ENCODE measurements around the gene MSN.

DNA sequence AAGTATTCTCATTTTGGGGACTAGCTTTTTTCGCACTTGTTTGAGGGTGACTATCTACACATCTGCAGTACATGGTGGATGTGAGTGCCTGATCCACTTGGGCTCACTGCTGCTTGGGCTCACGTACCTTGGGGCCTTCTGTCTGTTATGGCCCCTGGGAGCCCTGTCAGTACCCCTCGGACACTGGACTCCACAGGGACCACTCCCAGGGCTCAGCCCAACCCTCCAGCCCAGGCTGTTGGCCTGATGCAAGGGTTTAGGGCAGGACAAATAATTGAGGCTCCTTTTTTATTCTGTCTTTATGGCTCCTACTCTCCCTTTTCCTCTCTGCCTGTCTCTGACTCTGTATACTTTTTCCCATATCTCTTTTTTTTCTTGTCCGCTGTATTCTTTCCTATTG lies 32.7 kb upstream of the MSN start:
- TF ChIP-seq, protein P1, sequence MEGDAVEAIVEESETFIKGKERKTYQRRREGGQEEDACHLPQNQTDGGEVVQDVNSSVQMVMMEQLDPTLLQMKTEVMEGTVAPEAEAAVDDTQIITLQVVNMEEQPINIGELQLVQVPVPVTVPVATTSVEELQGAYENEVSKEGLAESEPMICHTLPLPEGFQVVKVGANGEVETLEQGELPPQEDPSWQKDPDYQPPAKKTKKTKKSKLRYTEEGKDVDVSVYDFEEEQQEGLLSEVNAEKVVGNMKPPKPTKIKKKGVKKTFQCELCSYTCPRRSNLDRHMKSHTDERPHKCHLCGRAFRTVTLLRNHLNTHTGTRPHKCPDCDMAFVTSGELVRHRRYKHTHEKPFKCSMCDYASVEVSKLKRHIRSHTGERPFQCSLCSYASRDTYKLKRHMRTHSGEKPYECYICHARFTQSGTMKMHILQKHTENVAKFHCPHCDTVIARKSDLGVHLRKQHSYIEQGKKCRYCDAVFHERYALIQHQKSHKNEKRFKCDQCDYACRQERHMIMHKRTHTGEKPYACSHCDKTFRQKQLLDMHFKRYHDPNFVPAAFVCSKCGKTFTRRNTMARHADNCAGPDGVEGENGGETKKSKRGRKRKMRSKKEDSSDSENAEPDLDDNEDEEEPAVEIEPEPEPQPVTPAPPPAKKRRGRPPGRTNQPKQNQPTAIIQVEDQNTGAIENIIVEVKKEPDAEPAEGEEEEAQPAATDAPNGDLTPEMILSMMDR (conservative IDR thresholded peaks at IDR 0.05; ENCODE audit: low read depth, low read length): no peak
- TF ChIP-seq EZH2phosphoT487 (IDR thresholded peaks at IDR 0.05; ENCODE audit: borderline replicate concordance, low read length): no peak
- no peak for TF ChIP-seq EZH2 (IDR thresholded peaks at IDR 0.05; ENCODE audit: low read length, unreplicated experiment)

Measured in PC-3 (cell line).